ENCODE data around the gene CHAMP1. TPM values are rescaled to one million over a fixed set of nuclear protein-coding genes. Genes with fewer than 3 reads are reported as not detected.
"Not testable (repeated sequence)": the region's sequence is repeated elsewhere in the genome, so short reads cannot be mapped to it uniquely, and the experiment has no call there.

The CHAMP1 gene
- total and polyA plus RNA-seq, 2 experiments from 2014 or later, result 26.9 to 33.5 TPM

- Histone ChIP-seq H3K4me2 (ENCODE audit: unreplicated experiment) (no peak overlapping the region), H2AFZ (no peak overlapping the region), H3K9ac (no peak overlapping the region), H4K20me1 (ENCODE audit: insufficient read depth) (no peaks in the 10 kb centered on the region), H3K4me3 (no peak overlapping the region), H3K4me1 (ENCODE audit: insufficient read depth) (no peaks in the 10 kb centered on the region), H3K79me2 (ENCODE audit: insufficient read depth) (no peaks in the 10 kb centered on the region), H3K36me3 (ENCODE audit: low read depth) (no peaks in the 10 kb centered on the region), H3K9me3 (ENCODE audit: low read depth) (no peaks in the 10 kb centered on the region), H3K27ac (no peak overlapping the region), H3K27me3 (replicated peaks; ENCODE audit: insufficient read depth) (no peaks in the 10 kb centered on the region), H3F3A (ENCODE audit: insufficient read depth) (no peaks in the 10 kb centered on the region), H3K9me2 (ENCODE audit: insufficient read depth) (no peaks in the 10 kb centered on the region)
- in situ Hi-C loops (cut with MboI), result no loop called here
- DNase-seq, result no peak
- TF ChIP-seq EZH2phosphoT487 (IDR thresholded peaks at IDR 0.05; ENCODE audit: insufficient read depth, low read depth) (no peak), EZH2 (IDR thresholded peaks at IDR 0.05; ENCODE audit: insufficient read depth, poor library complexity, severe bottlenecking) (no peak)
- WGBS, 2 experiments (ENCODE audit: low coverage in 1 of 2, low lambda C conversion rate in 2 of 2, missing lambda C conversion rate in 2 of 2), result 68 to 73% methylated on average over 14 of the region's 14 CpGs
These were observed 26.9 kb downstream of the CHAMP1 start for GRCh38 chr13:114341003-114341777.

GRCh38 chr13:114347256-114347655 is 33.0 kb downstream of the CHAMP1 start:
- H3K4me1 ChIP-seq (ENCODE audit: insufficient read depth); H3K4me3 ChIP-seq; H3K4me2 ChIP-seq (ENCODE audit: unreplicated experiment); H2AFZ ChIP-seq; H3K27ac ChIP-seq; H3K9me3 ChIP-seq (ENCODE audit: low read depth); H3K9ac ChIP-seq; H3K79me2 ChIP-seq (ENCODE audit: insufficient read depth); H3K36me3 ChIP-seq (ENCODE audit: low read depth); H4K20me1 ChIP-seq (ENCODE audit: insufficient read depth); in situ Hi-C loops (cut with MboI); H3K9me2 ChIP-seq (ENCODE audit: insufficient read depth); DNase-seq; H3F3A ChIP-seq (ENCODE audit: insufficient read depth): not testable (repeated sequence)
- peaks cover 18% of the 10 kb centered on the region; the same call in 1 of the 2 replicates for H3K27me3 ChIP-seq (replicated peaks; ENCODE audit: insufficient read depth)
- 18 to 29% methylated on average over 3 of the region's 3 CpGs for WGBS, 2 experiments (ENCODE audit: low coverage in 1 of 2, low lambda C conversion rate in 2 of 2, missing lambda C conversion rate in 2 of 2)

- H2AFZ ChIP-seq; H3K9me3 ChIP-seq (ENCODE audit: low read depth); H3F3A ChIP-seq (ENCODE audit: insufficient read depth); H3K36me3 ChIP-seq (ENCODE audit: low read depth); H3K9ac ChIP-seq; H3K9me2 ChIP-seq (ENCODE audit: insufficient read depth); H3K27ac ChIP-seq; H3K79me2 ChIP-seq (ENCODE audit: insufficient read depth); H3K4me1 ChIP-seq (ENCODE audit: insufficient read depth); in situ Hi-C loops (cut with MboI); H4K20me1 ChIP-seq (ENCODE audit: insufficient read depth); H3K4me2 ChIP-seq (ENCODE audit: unreplicated experiment); H3K4me3 ChIP-seq: not testable (repeated sequence)
- DNase-seq, result peak; percentile 53
- 71 to 77% methylated on average over 9 to 27 of the region's 34 CpGs for WGBS, 2 experiments (ENCODE audit: low coverage in 1 of 2, low lambda C conversion rate in 2 of 2, missing lambda C conversion rate in 2 of 2)
- H3K27me3 ChIP-seq (replicated peaks; ENCODE audit: insufficient read depth), result peaks cover 16% of the 10 kb centered on the region; the same call in 1 of the 2 replicates
These were observed 38.5 kb downstream of the CHAMP1 start for GRCh38 chr13:114352763-114353162.

DNA sequence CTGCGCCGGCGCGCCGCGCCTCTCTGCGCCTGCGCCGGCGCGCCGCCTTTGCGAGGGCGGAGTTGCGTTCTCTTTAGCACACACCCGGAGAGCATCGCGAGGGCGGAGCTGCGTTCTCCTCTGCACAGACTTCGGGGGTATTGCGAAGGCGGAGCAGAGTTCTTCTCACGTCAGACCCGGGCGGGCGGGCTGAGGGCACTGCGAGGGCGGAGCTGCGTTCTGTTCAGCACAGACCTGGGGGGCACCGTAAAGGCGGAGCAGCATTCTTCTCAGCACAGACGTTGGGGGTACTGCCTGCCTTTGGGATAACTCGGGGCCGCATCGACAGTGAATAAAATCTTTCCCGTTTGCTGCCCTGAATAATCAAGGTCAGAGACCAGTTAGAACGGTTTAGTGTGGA is 39.1 kb downstream of the CHAMP1 start:
- 80 to 87% methylated on average over 3 to 38 of the region's 38 CpGs for WGBS, 2 experiments (ENCODE audit: low coverage in 1 of 2, low lambda C conversion rate in 2 of 2, missing lambda C conversion rate in 2 of 2)
- peaks cover 10% of the 10 kb centered on the region; the same call in 1 of the 2 replicates for H3K27me3 ChIP-seq (replicated peaks; ENCODE audit: insufficient read depth)
- H3K79me2 ChIP-seq (ENCODE audit: insufficient read depth); H2AFZ ChIP-seq; in situ Hi-C loops (cut with MboI); H4K20me1 ChIP-seq (ENCODE audit: insufficient read depth); H3K4me3 ChIP-seq; H3K4me1 ChIP-seq (ENCODE audit: insufficient read depth); H3K9me3 ChIP-seq (ENCODE audit: low read depth); H3K36me3 ChIP-seq (ENCODE audit: low read depth); DNase-seq; H3K9me2 ChIP-seq (ENCODE audit: insufficient read depth); H3K9ac ChIP-seq; H3K27ac ChIP-seq; H3F3A ChIP-seq (ENCODE audit: insufficient read depth); H3K4me2 ChIP-seq (ENCODE audit: unreplicated experiment): not testable (repeated sequence)

Small RNAs within 50 kb of the gene (microRNA-seq; reads per million reads assigned to microRNA genes)
- gene MIR4502 (ENCODE audit: borderline number of aligned reads), result not detected

Small RNAs within 50 kb of the gene (small RNA-seq; reads per million reads assigned to genes)
- gene MIR4502 (ENCODE audit: low read depth, low replicate concordance), result not detected

Other genes starting within 250 kb of the CHAMP1 start
- gene RASA3, start 181.9 kb upstream of the CHAMP1 start, total RNA-seq (2014; rRNA removed; shearing (Covaris generic)), result 36.7 and 46.2 TPM in 2 replicates
- gene RASA3, start 181.9 kb upstream of the CHAMP1 start, polyA plus RNA-seq (2016; fragmentation: Nextera tagmentation; extraction: Ambion mirVana), result 30.0 and 34.3 TPM in 2 replicates
- not detected in 2 replicates for gene CFAP97D2, start 135.2 kb upstream of the CHAMP1 start, total RNA-seq (2014; rRNA removed; shearing (Covaris generic))
- not detected in 2 replicates for gene CFAP97D2, start 135.2 kb upstream of the CHAMP1 start, polyA plus RNA-seq (2016; fragmentation: Nextera tagmentation; extraction: Ambion mirVana)
- 60.2 and 70.7 TPM in 2 replicates for gene CDC16, start 79.6 kb upstream of the CHAMP1 start, total RNA-seq (2014; rRNA removed; shearing (Covaris generic))
- gene CDC16, start 79.6 kb upstream of the CHAMP1 start, polyA plus RNA-seq (2016; fragmentation: Nextera tagmentation; extraction: Ambion mirVana), result 80.0 and 80.5 TPM in 2 replicates
- gene UPF3A, start 32.9 kb upstream of the CHAMP1 start, total RNA-seq (2014; rRNA removed; shearing (Covaris generic)), result 25.3 and 34.0 TPM in 2 replicates
- 50.2 and 50.8 TPM in 2 replicates for gene UPF3A, start 32.9 kb upstream of the CHAMP1 start, polyA plus RNA-seq (2016; fragmentation: Nextera tagmentation; extraction: Ambion mirVana)